Peyer's patch (tissue), 4 donors: ENCODE measurements around the gene NAA38.
A peak's percentile ranks its signal among the peaks of the same experiment; 100 is the strongest.

Experiments
- POLR2A ChIP-seq, 2 donors: fragments of 450-650 bp; IDR thresholded peaks; one replicate each; pipeline ENCODE4 v1.5.1; 2017; ENCODE audit warnings: antibody characterized with exemption in 2 of 2, mild to moderate bottlenecking in 2 of 2, moderate library complexity in 2 of 2
- TF ChIP-seq, protein P1 (sequence below), 6 experiments: fragments of 450-650 bp in 4 of 6; fragments of 200-600 bp in 2 of 6; sonication (generic) in 1 of 6; IDR thresholded peaks; one replicate each; pipeline ENCODE4 v1.5.1; 2017 to 2019; ENCODE audit warnings: antibody characterized with exemption in 6 of 6, mild to moderate bottlenecking in 3 of 6, moderate library complexity in 1 of 6

- TF ChIP-seq, protein P1, sequence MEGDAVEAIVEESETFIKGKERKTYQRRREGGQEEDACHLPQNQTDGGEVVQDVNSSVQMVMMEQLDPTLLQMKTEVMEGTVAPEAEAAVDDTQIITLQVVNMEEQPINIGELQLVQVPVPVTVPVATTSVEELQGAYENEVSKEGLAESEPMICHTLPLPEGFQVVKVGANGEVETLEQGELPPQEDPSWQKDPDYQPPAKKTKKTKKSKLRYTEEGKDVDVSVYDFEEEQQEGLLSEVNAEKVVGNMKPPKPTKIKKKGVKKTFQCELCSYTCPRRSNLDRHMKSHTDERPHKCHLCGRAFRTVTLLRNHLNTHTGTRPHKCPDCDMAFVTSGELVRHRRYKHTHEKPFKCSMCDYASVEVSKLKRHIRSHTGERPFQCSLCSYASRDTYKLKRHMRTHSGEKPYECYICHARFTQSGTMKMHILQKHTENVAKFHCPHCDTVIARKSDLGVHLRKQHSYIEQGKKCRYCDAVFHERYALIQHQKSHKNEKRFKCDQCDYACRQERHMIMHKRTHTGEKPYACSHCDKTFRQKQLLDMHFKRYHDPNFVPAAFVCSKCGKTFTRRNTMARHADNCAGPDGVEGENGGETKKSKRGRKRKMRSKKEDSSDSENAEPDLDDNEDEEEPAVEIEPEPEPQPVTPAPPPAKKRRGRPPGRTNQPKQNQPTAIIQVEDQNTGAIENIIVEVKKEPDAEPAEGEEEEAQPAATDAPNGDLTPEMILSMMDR (IDR thresholded peaks at IDR 0.05), result peak in 2 of 6 experiments; percentile 6 to 18
- no peak for TF ChIP-seq POLR2A (IDR thresholded peaks at IDR 0.05)
Measured at GRCh38 chr17:7841915-7842379, 15.4 kb downstream of the NAA38 start.
